ENCODE results near the gene PUS10.

DNA sequence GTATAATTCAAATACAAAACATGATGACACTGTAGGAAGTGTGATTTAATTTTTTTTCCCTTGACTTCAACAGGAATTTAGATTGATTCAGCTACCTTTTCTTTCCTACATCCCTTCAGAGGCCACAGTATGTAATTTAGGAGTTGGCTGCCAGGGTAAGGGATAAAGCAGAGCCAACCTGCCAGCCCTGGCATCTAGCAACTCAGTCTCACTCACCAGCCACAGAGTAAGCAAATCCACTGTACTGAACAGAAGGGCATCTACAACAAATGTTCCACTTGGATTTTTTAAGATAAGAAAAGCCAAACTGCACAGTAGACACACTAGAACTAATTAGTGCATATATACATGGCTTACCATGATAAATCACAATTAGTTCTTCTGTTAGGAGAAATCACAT lies 54.9 kb downstream of the PUS10 start:
- TF ChIP-seq, protein P1, sequence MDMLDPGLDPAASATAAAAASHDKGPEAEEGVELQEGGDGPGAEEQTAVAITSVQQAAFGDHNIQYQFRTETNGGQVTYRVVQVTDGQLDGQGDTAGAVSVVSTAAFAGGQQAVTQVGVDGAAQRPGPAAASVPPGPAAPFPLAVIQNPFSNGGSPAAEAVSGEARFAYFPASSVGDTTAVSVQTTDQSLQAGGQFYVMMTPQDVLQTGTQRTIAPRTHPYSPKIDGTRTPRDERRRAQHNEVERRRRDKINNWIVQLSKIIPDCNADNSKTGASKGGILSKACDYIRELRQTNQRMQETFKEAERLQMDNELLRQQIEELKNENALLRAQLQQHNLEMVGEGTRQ (IDR thresholded peaks at IDR 0.05; ENCODE audit: low read depth, low read length): no peak
- TF ChIP-seq, protein P2, sequence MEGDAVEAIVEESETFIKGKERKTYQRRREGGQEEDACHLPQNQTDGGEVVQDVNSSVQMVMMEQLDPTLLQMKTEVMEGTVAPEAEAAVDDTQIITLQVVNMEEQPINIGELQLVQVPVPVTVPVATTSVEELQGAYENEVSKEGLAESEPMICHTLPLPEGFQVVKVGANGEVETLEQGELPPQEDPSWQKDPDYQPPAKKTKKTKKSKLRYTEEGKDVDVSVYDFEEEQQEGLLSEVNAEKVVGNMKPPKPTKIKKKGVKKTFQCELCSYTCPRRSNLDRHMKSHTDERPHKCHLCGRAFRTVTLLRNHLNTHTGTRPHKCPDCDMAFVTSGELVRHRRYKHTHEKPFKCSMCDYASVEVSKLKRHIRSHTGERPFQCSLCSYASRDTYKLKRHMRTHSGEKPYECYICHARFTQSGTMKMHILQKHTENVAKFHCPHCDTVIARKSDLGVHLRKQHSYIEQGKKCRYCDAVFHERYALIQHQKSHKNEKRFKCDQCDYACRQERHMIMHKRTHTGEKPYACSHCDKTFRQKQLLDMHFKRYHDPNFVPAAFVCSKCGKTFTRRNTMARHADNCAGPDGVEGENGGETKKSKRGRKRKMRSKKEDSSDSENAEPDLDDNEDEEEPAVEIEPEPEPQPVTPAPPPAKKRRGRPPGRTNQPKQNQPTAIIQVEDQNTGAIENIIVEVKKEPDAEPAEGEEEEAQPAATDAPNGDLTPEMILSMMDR (conservative IDR thresholded peaks at IDR 0.05; ENCODE audit: low read depth, low read length): no peak
- TF ChIP-seq RFX5 (IDR thresholded peaks at IDR 0.05; ENCODE audit: low read depth, low read length) (no peak), POLR2A (IDR thresholded peaks at IDR 0.05; ENCODE audit: low read depth, low read length) (no peak), BHLHE40 (IDR thresholded peaks at IDR 0.05; ENCODE audit: low read depth, low read length) (no peak), SMC3 (IDR thresholded peaks at IDR 0.05; ENCODE audit: low read depth, low read length) (no peak), CHD1 (IDR thresholded peaks at IDR 0.05; ENCODE audit: low read depth, low read length) (no peak), FOS (IDR thresholded peaks at IDR 0.05; ENCODE audit: low read depth, low read length) (no peak), RAD21 (IDR thresholded peaks at IDR 0.05; ENCODE audit: low read length) (no peak), MAFK (IDR thresholded peaks at IDR 0.05; ENCODE audit: low read depth, low read length) (no peak), MAZ (IDR thresholded peaks at IDR 0.05; ENCODE audit: borderline replicate concordance, low read depth, low read length) (no peak)
